HepG2 (cell line): ENCODE data around the gene C2orf74. TPM values are rescaled to one million over a fixed set of nuclear protein-coding genes. Genes with fewer than 3 reads are reported as not detected.

Source experiments
- ATAC-seq: fragments of 200-7000 bp; cut with Tn5 transposase; 3 replicates; pipeline ENCODE4 v1.9.1; 2020; ENCODE audit warnings: mild to moderate bottlenecking, moderate library complexity
- Bru-seq: library from RNA; stranded (reverse); fragments of 400-500 nt; gene quantifications from one replicate; lab custom pipeline; 2021; lab: Mats Ljungman, UMichigan
- BruChase-seq, 2 experiments: library from RNA; stranded (reverse); fragments of 400-500 nt; gene quantifications; one replicate each; lab custom pipeline; 2021; lab: Mats Ljungman, UMichigan
- BruUV-seq: library from RNA; stranded (reverse); fragments of 400-500 nt; replicated peaks from 2 replicates; lab custom pipeline; 2021; lab: Mats Ljungman, UMichigan
- CTCF ChIA-PET: fragments of 300-600 bp; formaldehyde crosslinking; extraction: SDS; loops from one replicate; lab custom pipeline; 2021; ENCODE audit warnings: low total read pairs, inconsistent platforms, low intra/inter-chr PET ratio; lab: Yijun Ruan, JAX
- POLR2A ChIA-PET: fragments of 350-600 bp; sonication (Branson Sonifier 250); formaldehyde crosslinking; loops from one replicate; lab custom pipeline; 2020; ENCODE audit warnings: antibody characterized with exemption, inconsistent platforms; lab: Yijun Ruan, JAX
- DNase-seq: peaks from one replicate; pipeline ENCODE4 v3.0.0-alpha.2; 2015; ENCODE audit warnings: low spot score
- FAIRE-seq: peaks from 3 replicates; lab custom pipeline; 2011; peaks lifted over from hg19 to GRCh38; lab: Jason Lieb, UNC
- H2AFZ ChIP-seq: one replicate; pipeline ENCODE4 v1.6.1; 2011; ENCODE audit warnings: low read length, inconsistent platforms
- H3K27ac ChIP-seq: fragments of 300-600 bp; 3 replicates; pipeline ENCODE4 v1.8.0; 2011; ENCODE audit warnings: mixed run types, mild to moderate bottlenecking, mixed read lengths, low read length, inconsistent platforms; ENCODE audit not compliant: insufficient read depth; ENCODE audit errors: extremely low read length
- H3K27me3 ChIP-seq, 2 experiments: fragments of 200-600 bp in 1 of 2; 2 replicates in 1 of 2; 3 replicates in 1 of 2; pipeline versions ENCODE4 v1.6.0 to v1.8.0; 2011; ENCODE audit warnings: low read length in 2 of 2, mild to moderate bottlenecking in 2 of 2, moderate library complexity in 2 of 2, inconsistent platforms in 1 of 2; ENCODE audit not compliant: insufficient read depth in 2 of 2, control insufficient read depth in 1 of 2
- H3K36me3 ChIP-seq, 2 experiments: fragments of 200-600 bp in 1 of 2; replicated peaks in 1 of 2; 2 replicates in 1 of 2; 3 replicates in 1 of 2; pipeline versions ENCODE4 v1.5.1 to v1.8.0; 2011; ENCODE audit warnings: low read length in 2 of 2, inconsistent platforms in 1 of 2; ENCODE audit not compliant: insufficient read depth in 2 of 2, control insufficient read depth in 1 of 2
- H3K4me1 ChIP-seq: 2 replicates; pipeline ENCODE4 v1.5.1; 2012; ENCODE audit warnings: low read length, inconsistent platforms; ENCODE audit not compliant: insufficient read depth
- H3K4me2 ChIP-seq: 2 replicates; pipeline ENCODE4 v1.6.0; 2011; ENCODE audit warnings: low read depth, low read length, inconsistent platforms
- H3K4me3 ChIP-seq, 3 experiments: fragments of 200-600 bp in 1 of 3; sonication (generic), shearing (Covaris generic) in 1 of 3; replicated peaks in 1 of 3; 2 replicates each; pipeline ENCODE4 v1.5.1; 2011 to 2016; ENCODE audit warnings: low read length in 3 of 3, inconsistent platforms in 2 of 3, low read depth in 2 of 3, mild to moderate bottlenecking in 2 of 3, control low read depth in 1 of 3, mixed read lengths in 1 of 3; ENCODE audit not compliant: insufficient read depth in 1 of 3
- H3K79me2 ChIP-seq: one replicate; pipeline ENCODE4 v1.6.1; 2011; ENCODE audit warnings: low read length, inconsistent platforms; ENCODE audit not compliant: insufficient read depth
- H3K9ac ChIP-seq: 2 replicates; pipeline ENCODE4 v1.6.0; 2011; ENCODE audit warnings: mild to moderate bottlenecking, low read depth, low read length, inconsistent platforms; ENCODE audit not compliant: insufficient read depth
- H3K9me3 ChIP-seq: 2 replicates; pipeline ENCODE4 v1.5.1; 2012; ENCODE audit warnings: mild to moderate bottlenecking, low read length
- H4K20me1 ChIP-seq: 2 replicates; pipeline ENCODE4 v1.6.0; 2011; ENCODE audit warnings: inconsistent platforms, mild to moderate bottlenecking, low read length, moderate library complexity; ENCODE audit not compliant: insufficient read depth
- MAFK ChIP-seq, 2 experiments: IDR thresholded peaks in 1 of 2; conservative IDR thresholded peaks in 1 of 2; 2 replicates each; pipeline ENCODE4 v1.6.1; 2011; ENCODE audit warnings: improper control_type of control experiment in 2 of 2, low read length in 2 of 2
- NONO ChIP-seq, 2 experiments: fragments of 450-650 bp in 1 of 2; sonication (generic) in 1 of 2; formaldehyde crosslinking in 1 of 2; IDR thresholded peaks in 1 of 2; conservative IDR thresholded peaks in 1 of 2; 2 replicates each; pipeline versions ENCODE4 v1.6.1 to v1.8.0; 2017 to 2022; ENCODE audit warnings: mild to moderate bottlenecking in 1 of 2, missing genetic modification reagents in 1 of 2, moderate library complexity in 1 of 2
- PHB2 ChIP-seq: fragments of 450-650 bp; IDR thresholded peaks from 2 replicates; pipeline ENCODE4 v1.6.1; 2018; ENCODE audit not compliant: partially characterized antibody
- TCF12 ChIP-seq, 2 experiments: fragments of 450-650 bp in 1 of 2; sonication (generic) in 1 of 2; formaldehyde crosslinking in 1 of 2; IDR thresholded peaks; 2 replicates each; pipeline versions ENCODE4 v1.6.1 to v1.8.0; 2017 to 2022; ENCODE audit warnings: antibody characterized with exemption in 1 of 2, mild to moderate bottlenecking in 1 of 2, missing genetic modification reagents in 1 of 2, moderate library complexity in 1 of 2
- THRA ChIP-seq: sonication (generic); formaldehyde crosslinking; IDR thresholded peaks from 2 replicates; pipeline ENCODE4 v1.4.0; 2020; ENCODE audit warnings: missing genetic modification reagents, borderline replicate concordance
- ZC3H13 ChIP-seq: sonication (generic); formaldehyde crosslinking; IDR thresholded peaks from 2 replicates; pipeline ENCODE4 v1.8.1; 2023; ENCODE audit warnings: mild to moderate bottlenecking, missing genetic modification reagents, moderate library complexity
- ZNF451 ChIP-seq: sonication (generic); formaldehyde crosslinking; IDR thresholded peaks from 2 replicates; pipeline ENCODE4 v1.5.0; 2020; ENCODE audit warnings: mild to moderate bottlenecking, missing genetic modification reagents
- WGBS: methylation state at CpG from one replicate; pipeline ENCODE4 v1.1.6; 2017; ENCODE audit warnings: low lambda C conversion rate; 5-methylcytosine and 5-hydroxymethylcytosine counted together
- in situ Hi-C: cut with HindIII; loops from 2 replicates; pipeline ENCODE4 v1.10.0; 2017; ENCODE audit warnings: low pct_unique_long_range_greater_than_20kb; ENCODE audit not compliant: extremely low pct_ligation_motif_present
- intact Hi-C: fragments of 100-400 bp; cut with micrococcal nuclease; formaldehyde crosslinking; loops from one replicate; pipeline ENCODE4 v1.10.0; 2022; ENCODE audit not compliant: unreplicated experiment
- long read RNA-seq, 2 experiments: library from RNA in 1 of 2; library from polyadenylated mRNA in 1 of 2; stranded (forward) in 1 of 2; unstranded in 1 of 2; transcript quantifications; one replicate each; pipeline ENCODE4 v2.0.0, GENCODE V29; 2019 to 2022
- polyA minus RNA-seq, 3 experiments: library from RNA; depleted of rRNA, polyadenylated mRNA; stranded (reverse); fragments of >200 nt; gene quantifications; 2 replicates each; pipeline ENCODE4 v1.2.3, GENCODE V29; 2011; ENCODE audit warnings: low replicate concordance in 1 of 3
- polyA plus RNA-seq, 8 experiments: library from polyadenylated mRNA; depleted of rRNA in 3 of 8; stranded (reverse) in 7 of 8; unstranded in 1 of 8; fragments of >200 nt; fragmentation: Illumina TruSeq in 4 of 8; extraction: Trizol in 4 of 8; gene quantifications; 2 replicates each; pipeline versions ENCODE4 v1.2.1 to v1.2.3, GENCODE V29; 2011 to 2016; ENCODE audit warnings: low read depth in 4 of 8, missing spikeins in 1 of 8, mixed read lengths in 1 of 8; ENCODE audit not compliant: insufficient read depth in 1 of 8
- total RNA-seq, 5 experiments: library from RNA; depleted of rRNA; stranded (reverse); fragments of >200 nt; fragmentation: Illumina TruSeq; extraction: Trizol; gene quantifications; 2 replicates each; pipeline ENCODE4 v1.2.3, GENCODE V29; 2016; ENCODE audit warnings: low read depth in 1 of 5

Gene C2orf74
- 13.8 and 21.6 TPM in 2 replicates for total RNA-seq (2016; rRNA removed; fragmentation: Illumina TruSeq; extraction: Trizol)
- total RNA-seq (2016; cell fraction: cytosol; rRNA removed; fragmentation: Illumina TruSeq; extraction: Trizol; ENCODE audit: low read depth): 16.7 and 17.0 TPM in 2 replicates
- 14.9 and 18.7 TPM in 2 replicates for total RNA-seq (2016; cell fraction: insoluble cytoplasmic fraction; rRNA removed; fragmentation: Illumina TruSeq; extraction: Trizol)
- 14.2 and 19.0 TPM in 2 replicates for total RNA-seq (2016; cell fraction: membrane; rRNA removed; fragmentation: Illumina TruSeq; extraction: Trizol)
- total RNA-seq (2016; cell fraction: nucleus; rRNA removed; fragmentation: Illumina TruSeq; extraction: Trizol): 7.0 and 8.1 TPM in 2 replicates
- 10.6 and 11.9 TPM in 2 replicates for polyA plus RNA-seq (2011; rRNA removed)
- polyA plus RNA-seq (2011; cell fraction: cytosol; rRNA removed): 11.8 and 13.6 TPM in 2 replicates
- 4.7 and 6.8 TPM in 2 replicates for polyA plus RNA-seq (2011; cell fraction: nucleus; rRNA removed)
- 15.7 and 26.1 TPM in 2 replicates for polyA plus RNA-seq (2012)
- 8.9 TPM in 2 replicates for polyA plus RNA-seq (2016; cell fraction: cytosol; fragmentation: Illumina TruSeq; extraction: Trizol; ENCODE audit: low read depth)
- 26.0 and 27.5 TPM in 2 replicates for polyA plus RNA-seq (2016; cell fraction: insoluble cytoplasmic fraction; fragmentation: Illumina TruSeq; extraction: Trizol; ENCODE audit: low read depth)
- polyA plus RNA-seq (2016; cell fraction: membrane; fragmentation: Illumina TruSeq; extraction: Trizol; ENCODE audit: low read depth): 15.9 and 17.5 TPM in 2 replicates
- polyA plus RNA-seq (2016; cell fraction: nucleus; fragmentation: Illumina TruSeq; extraction: Trizol; ENCODE audit: insufficient read depth, low read depth): 16.4 and 18.0 TPM in 2 replicates
- 0.42 and 1.5 TPM in 2 replicates for polyA minus RNA-seq (2011; rRNA and poly(A)+ RNA removed; ENCODE audit: low replicate concordance)
- 5.3 TPM in 1 of 2 replicates, not detected in the other for polyA minus RNA-seq (2011; cell fraction: cytosol; rRNA and poly(A)+ RNA removed)
- polyA minus RNA-seq (2011; cell fraction: nucleus; rRNA and poly(A)+ RNA removed): 4.5 and 8.8 TPM in 2 replicates
- Bru-seq, nascent RNA: percentile 60 among the genes with signal in this experiment
- BruChase-seq, experiment 1, labeled RNA remaining after a 6-hour chase: percentile 57 among the genes with signal in this experiment
- BruChase-seq, experiment 2, labeled RNA remaining after a 2-hour chase: percentile 55 among the genes with signal in this experiment
- long read RNA-seq, experiment 1, transcript C2orf74-202 (4 exons, 879 nt): major isoform, 5 of 7 reads
- long read RNA-seq, experiment 1, partial matches to known transcripts: 0 of 7 reads
- long read RNA-seq, experiment 1, other reads (novel, unspliced or antisense): 2 of 7 reads
- long read RNA-seq, experiment 2, partial matches to known transcripts: 2 of 10 reads
- long read RNA-seq, experiment 2, other reads (novel, unspliced or antisense): 8 of 10 reads

- Histone ChIP-seq H3K4me3 (no peak within 1 kb of the TSS), H3K79me2 (no peaks in the 10 kb centered on the region), H3K4me1 (no peaks in the 10 kb centered on the region), H3K36me3 (peaks cover 9 to 18% of the 10 kb centered on the region in 2 experiments; a peak in 4 of 5 replicates), H3K9me3 (peaks cover 9% of the 10 kb centered on the region), H2AFZ (no peak within 1 kb of the TSS), H3K4me2 (no peak within 1 kb of the TSS), H3K9ac (no peak within 1 kb of the TSS), H3K27me3 (no peaks in the 10 kb centered on the region), H3K27ac (no peak within 1 kb of the TSS), H4K20me1 (no peaks in the 10 kb centered on the region)
- ChIA-PET POLR2A (interaction anchor here (1.6 kb wide), 2 partner anchors 16 to 17 kb away, joined by 5 to 6 read pairs; no protein-coding TSS in a partner anchor), CTCF (no interaction called here)
- ATAC-seq (no peak), DNase-seq (no peak), FAIRE-seq (no peak)
- intact Hi-C loops: no loop called here
- in situ Hi-C loops: no loop called here
- BruUV-seq: no TSS peak
- 94% methylated on average over 5 of the region's 5 CpGs for WGBS
- TF ChIP-seq ZC3H13 (CRISPR knock-in tag) (no peak), MAFK (conservative IDR thresholded peaks at IDR 0.05 in 1 of 2, IDR thresholded peaks at IDR 0.05 in 1 of 2; ENCODE audit: low read length in 2 of 2) (no peak), NONO (IDR thresholded peaks at IDR 0.05) (no peak), NONO (CRISPR knock-in tag; conservative IDR thresholded peaks at IDR 0.05) (no peak), THRA (CRISPR knock-in tag) (no peak), TCF12 (IDR thresholded peaks at IDR 0.05) (no peak), TCF12 (CRISPR knock-in tag; IDR thresholded peaks at IDR 0.05) (no peak), ZNF451 (CRISPR knock-in tag) (no peak), PHB2 (no peak)
Observed at GRCh38 chr2:61161888-61162287, at the start of gene C2orf74. Gene C2orf74 (plus strand): TSS chr2:61162188. CDS start chr2:61162515, 327 bp downstream.
